Measurements from ENCODE around the gene WSCD1. TPM values are rescaled to one million over a fixed set of nuclear protein-coding genes. Genes with fewer than 3 reads are reported as not detected.

The WSCD1 gene
- total RNA-seq, 4 donors from 2014 or later, result 3.2 to 10.1 (median 5.3) TPM

- Histone ChIP-seq H3K27ac (peak overlapping the region in 1 of 4 donors; percentile 27), H3K4me3 (peak overlapping the region; percentile 47 to 74), H3K4me1 (peaks cover 0 to 27% (median 3%) of the 10 kb centered on the region in 3 donors), H3K36me3 (no peaks in the 10 kb centered on the region), H3K9me3 (no peaks in the 10 kb centered on the region), H3K27me3 (peaks cover 48% of the 10 kb centered on the region)
- ATAC-seq, result no peak
- TF ChIP-seq EP300 (IDR thresholded peaks at IDR 0.05), result no peak
- TF ChIP-seq POLR2A (IDR thresholded peaks at IDR 0.05), result no peak
- TF ChIP-seq POLR2AphosphoS5 (IDR thresholded peaks at IDR 0.05), result no peak
- TF ChIP-seq CTCF (IDR thresholded peaks at IDR 0.05), result no peak
- 0 to 5% methylated on average over 4 to 7 of the region's 39 CpGs for WGBS, 2 donors (ENCODE audit: low coverage in 1 of 2)
Measured at GRCh38 chr17:6070913-6071511, 833 bp downstream of the WSCD1 start.

- WGBS, 2 donors (ENCODE audit: low coverage in 1 of 2), result 17 to 47% methylated on average over 1 to 2 of the region's 7 CpGs
- H3K9me3 ChIP-seq, result no peaks in the 10 kb centered on the region
- TF ChIP-seq EP300 (IDR thresholded peaks at IDR 0.05), result no peak
- no peak overlapping the region for H3K27ac ChIP-seq
- H3K27me3 ChIP-seq, result peaks cover 42% of the 10 kb centered on the region
- no peaks in the 10 kb centered on the region for H3K36me3 ChIP-seq
- H3K4me3 ChIP-seq, result peak overlapping the region in 1 of 2 donors; percentile 74
- ATAC-seq, result no peak
- H3K4me1 ChIP-seq, result peaks cover 0 to 27% (median 3%) of the 10 kb centered on the region in 3 donors
Measured at GRCh38 chr17:6071528-6072065, 1.4 kb downstream of the WSCD1 start.

GRCh38 chr17:6072157-6072556, 2.0 kb downstream of the WSCD1 start:
- Histone ChIP-seq H3K27ac (no peak overlapping the region), H3K27me3 (peaks cover 39% of the 10 kb centered on the region), H3K9me3 (no peaks in the 10 kb centered on the region), H3K4me1 (peaks cover 0 to 27% (median 3%) of the 10 kb centered on the region in 3 donors), H3K4me3 (no peak overlapping the region), H3K36me3 (no peaks in the 10 kb centered on the region)
- TF ChIP-seq CTCF (IDR thresholded peaks at IDR 0.05), result no peak
- TF ChIP-seq POLR2A (IDR thresholded peaks at IDR 0.05), result no peak
- no peak for TF ChIP-seq EP300 (IDR thresholded peaks at IDR 0.05)
- TF ChIP-seq POLR2AphosphoS5 (IDR thresholded peaks at IDR 0.05), result no peak
- WGBS, 2 donors (ENCODE audit: low coverage in 1 of 2), result 100% methylated on average over 1 of the region's 3 CpGs; no CpG with 5 or more reads in 1 of the 2 donors
- no peak for ATAC-seq

- Histone ChIP-seq H3K27me3 (peaks cover 39% of the 10 kb centered on the region), H3K4me1 (peaks cover 0 to 27% (median 3%) of the 10 kb centered on the region in 3 donors), H3K27ac (no peak overlapping the region), H3K9me3 (no peaks in the 10 kb centered on the region), H3K4me3 (no peak overlapping the region), H3K36me3 (no peaks in the 10 kb centered on the region)
- TF ChIP-seq EP300 (IDR thresholded peaks at IDR 0.05), result no peak
- TF ChIP-seq CTCF (IDR thresholded peaks at IDR 0.05), result no peak
- TF ChIP-seq POLR2AphosphoS5 (IDR thresholded peaks at IDR 0.05), result no peak
- no peak for TF ChIP-seq POLR2A (IDR thresholded peaks at IDR 0.05)
- 87 to 89% methylated on average over 4 to 5 of the region's 5 CpGs for WGBS, 2 donors (ENCODE audit: low coverage in 1 of 2)
- ATAC-seq, result no peak
Measured at GRCh38 chr17:6072611-6073010, 2.4 kb downstream of the WSCD1 start.

GRCh38 chr17:6073620-6074019, 3.4 kb downstream of the WSCD1 start:
- Histone ChIP-seq H3K27me3 (peaks cover 34% of the 10 kb centered on the region), H3K4me1 (peaks cover 0 to 27% (median 3%) of the 10 kb centered on the region in 3 donors), H3K4me3 (no peak overlapping the region), H3K9me3 (no peaks in the 10 kb centered on the region), H3K27ac (no peak overlapping the region), H3K36me3 (no peaks in the 10 kb centered on the region)
- WGBS, 2 donors (ENCODE audit: low coverage in 1 of 2), result 78 to 79% methylated on average over 5 to 7 of the region's 7 CpGs
- TF ChIP-seq CTCF (IDR thresholded peaks at IDR 0.05) (no peak), POLR2A (IDR thresholded peaks at IDR 0.05) (no peak), EP300 (IDR thresholded peaks at IDR 0.05) (no peak), POLR2AphosphoS5 (IDR thresholded peaks at IDR 0.05) (no peak)
- ATAC-seq, result no peak

Data from gastroesophageal sphincter (tissue), 4 donors.